Effector memory CD4-positive, alpha-beta T cell (primary cell): Measurements from ENCODE around the gene GRIPAP1.

Source experiments
- DNase-seq, 3 donors: peaks; one replicate each; pipeline ENCODE4 v3.0.0-alpha.2; 2020
- H3K27ac ChIP-seq: 2 replicates; pipeline ENCODE4 v1.7.0; 2013; ENCODE audit warnings: mild to moderate bottlenecking, low read length, moderate library complexity; ENCODE audit not compliant: insufficient read depth, poor library complexity, severe bottlenecking
- H3K27me3 ChIP-seq: replicated peaks from 2 replicates; pipeline ENCODE4 v1.7.0; 2013; ENCODE audit warnings: mild to moderate bottlenecking, low read length; ENCODE audit not compliant: insufficient read depth, control insufficient read depth, poor library complexity, severe bottlenecking
- H3K36me3 ChIP-seq: 2 replicates; pipeline ENCODE4 v1.7.0; 2013; ENCODE audit warnings: mild to moderate bottlenecking, low read length, moderate library complexity; ENCODE audit not compliant: control insufficient read depth, insufficient read depth
- H3K4me1 ChIP-seq: 2 replicates; pipeline ENCODE4 v1.7.0; 2013; ENCODE audit warnings: low read length, mild to moderate bottlenecking; ENCODE audit not compliant: control insufficient read depth, insufficient read depth, poor library complexity, severe bottlenecking
- H3K4me3 ChIP-seq: 2 replicates; pipeline ENCODE4 v1.7.0; 2013; ENCODE audit warnings: low read length, low read depth, mild to moderate bottlenecking; ENCODE audit not compliant: insufficient read depth, poor library complexity, severe bottlenecking
- H3K9me3 ChIP-seq: 2 replicates; pipeline ENCODE4 v1.7.0; 2013; ENCODE audit warnings: mild to moderate bottlenecking, low read length, moderate library complexity; ENCODE audit not compliant: control insufficient read depth

The GRIPAP1 gene

GRCh38 chrX:48961585-48962091, 40.4 kb downstream of the GRIPAP1 start:
- no peaks in the 10 kb centered on the region for H3K9me3 ChIP-seq
- peaks cover under 1% of the 10 kb centered on the region for H3K4me1 ChIP-seq
- H3K36me3 ChIP-seq: no peaks in the 10 kb centered on the region
- no peaks in the 10 kb centered on the region for H3K27me3 ChIP-seq
- H3K27ac ChIP-seq: no peak overlapping the region
- no peak for DNase-seq
- no peak overlapping the region for H3K4me3 ChIP-seq

- H3K27me3 ChIP-seq: no peaks in the 10 kb centered on the region
- no peaks in the 10 kb centered on the region for H3K9me3 ChIP-seq
- no peak overlapping the region for H3K27ac ChIP-seq
- no peak overlapping the region for H3K4me3 ChIP-seq
- DNase-seq: no peak
- H3K4me1 ChIP-seq: peaks cover 10% of the 10 kb centered on the region
- H3K36me3 ChIP-seq: peaks cover 7% of the 10 kb centered on the region
Observed at GRCh38 chrX:48960291-48960690, 41.8 kb downstream of the GRIPAP1 start.

GRCh38 chrX:48958635-48959094, 43.4 kb downstream of the GRIPAP1 start:
- H3K9me3 ChIP-seq: no peaks in the 10 kb centered on the region
- H3K27me3 ChIP-seq: no peaks in the 10 kb centered on the region
- H3K4me1 ChIP-seq: peaks cover 13% of the 10 kb centered on the region
- peak in 1 of 3 donors; percentile 1 for DNase-seq
- H3K36me3 ChIP-seq: peaks cover 10% of the 10 kb centered on the region
- H3K27ac ChIP-seq: peak overlapping the region; percentile 92
- peak overlapping the region; percentile 62 for H3K4me3 ChIP-seq

- Histone ChIP-seq H3K27ac (peak overlapping the region; percentile 92), H3K9me3 (no peaks in the 10 kb centered on the region), H3K4me1 (peaks cover 17% of the 10 kb centered on the region), H3K27me3 (no peaks in the 10 kb centered on the region), H3K4me3 (peak overlapping the region; percentile 62), H3K36me3 (peaks cover 10% of the 10 kb centered on the region)
- DNase-seq: peak; percentile 90 to 93 (median 92)
Observed at GRCh38 chrX:48957827-48958634, 44.0 kb downstream of the GRIPAP1 start.

- Histone ChIP-seq H3K4me1 (peaks cover 17% of the 10 kb centered on the region), H3K27me3 (no peaks in the 10 kb centered on the region)
Observed at GRCh38 chrX:48957477-48957826, 44.6 kb downstream of the GRIPAP1 start, which contains the start of gene OTUD5. Gene OTUD5 (minus strand): TSS chrX:48957607. CDS start chrX:48957570, 37 bp downstream.

GRCh38 chrX:48956728-48957414, 45.2 kb downstream of the GRIPAP1 start:
- DNase-seq: peak; percentile 45 to 49 (median 48)
- peak overlapping the region; percentile 92 for H3K27ac ChIP-seq
- H3K4me3 ChIP-seq: peak overlapping the region; percentile 64
- no peaks in the 10 kb centered on the region for H3K27me3 ChIP-seq
- H3K4me1 ChIP-seq: peaks cover 17% of the 10 kb centered on the region
- no peaks in the 10 kb centered on the region for H3K9me3 ChIP-seq
- peaks cover 10% of the 10 kb centered on the region for H3K36me3 ChIP-seq

More at GRCh38 chrX:48957477-48957826, 44.6 kb downstream of the GRIPAP1 start, which contains the start of gene OTUD5:
- no peaks in the 10 kb centered on the region for H3K9me3 ChIP-seq
- peaks cover 10% of the 10 kb centered on the region for H3K36me3 ChIP-seq
- peak within 1 kb of the TSS; percentile 64 for H3K4me3 ChIP-seq
- peak within 1 kb of the TSS; percentile 92 for H3K27ac ChIP-seq
- peak; percentile 61 to 67 (median 65) for DNase-seq

GRCh38 chrX:48948589-48948988, 53.5 kb downstream of the GRIPAP1 start:
- H3K4me1 ChIP-seq: peaks cover 8% of the 10 kb centered on the region
- DNase-seq: no peak
- H3K27ac ChIP-seq: peak overlapping the region; percentile 7
- H3K4me3 ChIP-seq: no peak overlapping the region
- H3K27me3 ChIP-seq: no peaks in the 10 kb centered on the region
- no peaks in the 10 kb centered on the region for H3K36me3 ChIP-seq
- H3K9me3 ChIP-seq: no peaks in the 10 kb centered on the region

- DNase-seq: peak; percentile 26 to 33 (median 29)
- Histone ChIP-seq H3K4me1 (peaks cover 25% of the 10 kb centered on the region), H3K9me3 (no peaks in the 10 kb centered on the region), H3K27ac (no peak overlapping the region), H3K36me3 (peaks cover 4% of the 10 kb centered on the region), H3K27me3 (no peaks in the 10 kb centered on the region), H3K4me3 (no peak overlapping the region)
Observed at GRCh38 chrX:48945517-48946348, 56.3 kb downstream of the GRIPAP1 start.

GRCh38 chrX:48942895-48943294, 59.2 kb downstream of the GRIPAP1 start:
- DNase-seq: no peak
- Histone ChIP-seq H3K27me3 (no peaks in the 10 kb centered on the region), H3K9me3 (no peaks in the 10 kb centered on the region), H3K27ac (no peak overlapping the region), H3K36me3 (peaks cover 4% of the 10 kb centered on the region), H3K4me1 (peaks cover 52% of the 10 kb centered on the region), H3K4me3 (no peak overlapping the region)
